HepG2 (cell line): ENCODE data around the gene CYB5A. TPM values are rescaled to one million over a fixed set of nuclear protein-coding genes. Genes with fewer than 3 reads are reported as not detected.

Experiments used
- FOSL1 ChIP-seq: sonication (generic); formaldehyde crosslinking; IDR thresholded peaks from 2 replicates; pipeline ENCODE4 v1.9.0; 2021; ENCODE audit warnings: missing genetic modification reagents, borderline replicate concordance
- HDAC6 ChIP-seq: fragments of 200-600 bp; sonication (generic); IDR thresholded peaks from 2 replicates; pipeline ENCODE4 v1.7.0; 2017; ENCODE audit warnings: mild to moderate bottlenecking, antibody characterized with exemption, low read length, low read depth
- JUNB ChIP-seq: sonication (generic); formaldehyde crosslinking; IDR thresholded peaks from 2 replicates; pipeline ENCODE4 v1.8.0; 2022; ENCODE audit warnings: missing genetic modification reagents, mild to moderate bottlenecking, borderline replicate concordance
- POLR2G ChIP-seq: fragments of 200-400 bp; formaldehyde crosslinking; IDR thresholded peaks from 2 replicates; pipeline ENCODE4 v1.6.1; 2018; ENCODE audit warnings: mild to moderate bottlenecking, low read depth, low read length, moderate library complexity
- RBAK ChIP-seq: sonication (generic); formaldehyde crosslinking; IDR thresholded peaks from 2 replicates; pipeline ENCODE4 v1.5.1; 2020; ENCODE audit warnings: mild to moderate bottlenecking, missing genetic modification reagents
- RFXAP ChIP-seq: sonication (generic); formaldehyde crosslinking; IDR thresholded peaks from 2 replicates; pipeline ENCODE4 v1.4.0; 2020; ENCODE audit warnings: missing genetic modification reagents, borderline replicate concordance
- SRSF4 ChIP-seq: fragments of 200-400 bp; formaldehyde crosslinking; IDR thresholded peaks from one replicate; pipeline ENCODE4 v1.6.1; 2018; ENCODE audit warnings: mild to moderate bottlenecking, low read depth, low read length, moderate library complexity; ENCODE audit not compliant: poor library complexity, severe bottlenecking
- SUZ12 ChIP-seq: fragments of 150-350 bp; IDR thresholded peaks from 2 replicates; pipeline ENCODE4 v1.6.1; 2014; ENCODE audit warnings: low read depth, low read length
- XRCC5 ChIP-seq: fragments of 200-400 bp; formaldehyde crosslinking; optimal IDR thresholded peaks from 2 replicates; pipeline ENCODE3; 2017; ENCODE audit warnings: mild to moderate bottlenecking, low read length
- ZMYM2 ChIP-seq: sonication (generic); formaldehyde crosslinking; IDR thresholded peaks from 2 replicates; pipeline ENCODE4 v1.8.0; 2022; ENCODE audit warnings: mild to moderate bottlenecking, missing genetic modification reagents
- ZZZ3 ChIP-seq: sonication (generic); formaldehyde crosslinking; IDR thresholded peaks from 2 replicates; pipeline ENCODE4 v1.4.0; 2020; ENCODE audit warnings: missing genetic modification reagents, mild to moderate bottlenecking, borderline replicate concordance
- polyA plus RNA-seq, 8 experiments: library from polyadenylated mRNA; depleted of rRNA in 3 of 8; stranded (reverse) in 7 of 8; unstranded in 1 of 8; fragments of >200 nt; fragmentation: Illumina TruSeq in 4 of 8; extraction: Trizol in 4 of 8; gene quantifications; 2 replicates each; pipeline versions ENCODE4 v1.2.1 to v1.2.3, GENCODE V29; 2011 to 2016; ENCODE audit warnings: low read depth in 4 of 8, missing spikeins in 1 of 8, mixed read lengths in 1 of 8; ENCODE audit not compliant: insufficient read depth in 1 of 8
- total RNA-seq, 5 experiments: library from RNA; depleted of rRNA; stranded (reverse); fragments of >200 nt; fragmentation: Illumina TruSeq; extraction: Trizol; gene quantifications; 2 replicates each; pipeline ENCODE4 v1.2.3, GENCODE V29; 2016; ENCODE audit warnings: low read depth in 1 of 5
- TF ChIP-seq, protein P1 (sequence below), 2 experiments: IDR thresholded peaks; 2 replicates each; pipeline ENCODE4 v1.6.1; 2011 to 2012; ENCODE audit warnings: low read length in 2 of 2, borderline replicate concordance in 1 of 2, low read depth in 1 of 2, mild to moderate bottlenecking in 1 of 2, moderate library complexity in 1 of 2
- TF ChIP-seq, protein P2 (sequence below): sonication (generic); formaldehyde crosslinking; IDR thresholded peaks from 2 replicates; pipeline ENCODE4 v1.5.1; 2020; ENCODE audit warnings: missing genetic modification reagents, mild to moderate bottlenecking, borderline replicate concordance
- TF ChIP-seq, protein P3 (sequence below): sonication (generic); formaldehyde crosslinking; IDR thresholded peaks from 2 replicates; pipeline ENCODE4 v1.8.1; 2023; ENCODE audit warnings: mild to moderate bottlenecking, missing genetic modification reagents
- TF ChIP-seq, protein P4 (sequence below): sonication (generic); formaldehyde crosslinking; conservative IDR thresholded peaks from 2 replicates; pipeline ENCODE4 v1.4.0; 2020; ENCODE audit warnings: missing genetic modification reagents
- TF ChIP-seq, protein P5 (sequence below): conservative IDR thresholded peaks from 2 replicates; pipeline ENCODE4 v1.6.1; 2018; ENCODE audit warnings: missing genetic modification reagents

CYB5A gene
- total and polyA plus RNA-seq, 2 of the 13 experiments (the other 11 are each of a cell fraction or from before 2014, with no cell fraction given): 215 to 356 TPM

DNA sequence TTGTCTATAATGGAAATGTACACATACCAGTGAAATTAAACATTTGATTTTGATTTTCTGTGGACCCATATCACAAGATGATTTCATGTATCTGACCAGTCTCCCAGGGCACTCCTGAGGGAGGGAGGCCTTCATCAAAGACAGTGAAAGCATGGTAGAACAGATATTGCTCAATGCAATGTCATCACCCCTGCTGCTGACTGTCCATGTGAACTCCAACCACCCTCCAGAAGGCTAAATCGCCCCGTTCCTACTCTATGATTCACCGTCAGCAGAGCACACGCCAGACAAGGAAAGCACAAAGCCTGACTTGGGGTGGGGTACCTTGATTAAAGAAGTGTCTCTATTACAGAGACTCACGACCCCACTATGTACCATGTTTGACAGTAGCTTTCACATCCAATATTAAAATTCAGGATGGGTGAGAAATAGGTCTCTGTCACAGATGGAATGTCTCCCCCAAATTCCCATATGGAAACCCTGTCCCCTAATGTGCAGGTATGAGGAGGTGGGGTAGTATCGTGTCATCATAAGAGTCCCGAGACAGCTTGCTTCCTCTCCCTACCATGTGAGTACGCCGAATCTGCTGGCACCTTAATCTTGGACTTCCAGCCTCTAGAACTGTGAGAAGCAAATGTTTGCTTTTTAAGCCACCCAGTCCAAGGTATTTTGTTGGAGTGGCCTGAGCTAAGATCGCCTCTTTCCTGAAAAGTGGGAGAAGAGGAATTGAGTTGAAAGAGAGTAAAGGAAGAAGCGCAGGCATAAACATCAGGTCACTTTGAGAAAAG, 42.4 kb downstream of the CYB5A start (continued):
- TF ChIP-seq, protein P1, sequence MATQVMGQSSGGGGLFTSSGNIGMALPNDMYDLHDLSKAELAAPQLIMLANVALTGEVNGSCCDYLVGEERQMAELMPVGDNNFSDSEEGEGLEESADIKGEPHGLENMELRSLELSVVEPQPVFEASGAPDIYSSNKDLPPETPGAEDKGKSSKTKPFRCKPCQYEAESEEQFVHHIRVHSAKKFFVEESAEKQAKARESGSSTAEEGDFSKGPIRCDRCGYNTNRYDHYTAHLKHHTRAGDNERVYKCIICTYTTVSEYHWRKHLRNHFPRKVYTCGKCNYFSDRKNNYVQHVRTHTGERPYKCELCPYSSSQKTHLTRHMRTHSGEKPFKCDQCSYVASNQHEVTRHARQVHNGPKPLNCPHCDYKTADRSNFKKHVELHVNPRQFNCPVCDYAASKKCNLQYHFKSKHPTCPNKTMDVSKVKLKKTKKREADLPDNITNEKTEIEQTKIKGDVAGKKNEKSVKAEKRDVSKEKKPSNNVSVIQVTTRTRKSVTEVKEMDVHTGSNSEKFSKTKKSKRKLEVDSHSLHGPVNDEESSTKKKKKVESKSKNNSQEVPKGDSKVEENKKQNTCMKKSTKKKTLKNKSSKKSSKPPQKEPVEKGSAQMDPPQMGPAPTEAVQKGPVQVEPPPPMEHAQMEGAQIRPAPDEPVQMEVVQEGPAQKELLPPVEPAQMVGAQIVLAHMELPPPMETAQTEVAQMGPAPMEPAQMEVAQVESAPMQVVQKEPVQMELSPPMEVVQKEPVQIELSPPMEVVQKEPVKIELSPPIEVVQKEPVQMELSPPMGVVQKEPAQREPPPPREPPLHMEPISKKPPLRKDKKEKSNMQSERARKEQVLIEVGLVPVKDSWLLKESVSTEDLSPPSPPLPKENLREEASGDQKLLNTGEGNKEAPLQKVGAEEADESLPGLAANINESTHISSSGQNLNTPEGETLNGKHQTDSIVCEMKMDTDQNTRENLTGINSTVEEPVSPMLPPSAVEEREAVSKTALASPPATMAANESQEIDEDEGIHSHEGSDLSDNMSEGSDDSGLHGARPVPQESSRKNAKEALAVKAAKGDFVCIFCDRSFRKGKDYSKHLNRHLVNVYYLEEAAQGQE (IDR thresholded peaks at IDR 0.05; ENCODE audit: borderline replicate concordance in 1 of 2, low read depth in 1 of 2, low read length in 2 of 2): peak in 1 of 2 experiments; percentile 17; a peak in 2 of 4 replicates
- TF ChIP-seq ZZZ3 (CRISPR knock-in tag) (no peak), XRCC5 (no peak), SRSF4 (no peak), HDAC6 (no peak), RBAK (no peak), ZMYM2 (CRISPR knock-in tag) (no peak), FOSL1 (CRISPR knock-in tag) (peak; percentile 49; the same call in 1 of the 2 replicates), RFXAP (CRISPR knock-in tag) (no peak), JUNB (CRISPR knock-in tag) (0 out of 2 replicates have a peak, but pooled peaks have one; percentile 60), SUZ12 (no peak), POLR2G (peak; percentile 49; the same call in 1 of the 2 replicates)
- TF ChIP-seq, protein P2, sequence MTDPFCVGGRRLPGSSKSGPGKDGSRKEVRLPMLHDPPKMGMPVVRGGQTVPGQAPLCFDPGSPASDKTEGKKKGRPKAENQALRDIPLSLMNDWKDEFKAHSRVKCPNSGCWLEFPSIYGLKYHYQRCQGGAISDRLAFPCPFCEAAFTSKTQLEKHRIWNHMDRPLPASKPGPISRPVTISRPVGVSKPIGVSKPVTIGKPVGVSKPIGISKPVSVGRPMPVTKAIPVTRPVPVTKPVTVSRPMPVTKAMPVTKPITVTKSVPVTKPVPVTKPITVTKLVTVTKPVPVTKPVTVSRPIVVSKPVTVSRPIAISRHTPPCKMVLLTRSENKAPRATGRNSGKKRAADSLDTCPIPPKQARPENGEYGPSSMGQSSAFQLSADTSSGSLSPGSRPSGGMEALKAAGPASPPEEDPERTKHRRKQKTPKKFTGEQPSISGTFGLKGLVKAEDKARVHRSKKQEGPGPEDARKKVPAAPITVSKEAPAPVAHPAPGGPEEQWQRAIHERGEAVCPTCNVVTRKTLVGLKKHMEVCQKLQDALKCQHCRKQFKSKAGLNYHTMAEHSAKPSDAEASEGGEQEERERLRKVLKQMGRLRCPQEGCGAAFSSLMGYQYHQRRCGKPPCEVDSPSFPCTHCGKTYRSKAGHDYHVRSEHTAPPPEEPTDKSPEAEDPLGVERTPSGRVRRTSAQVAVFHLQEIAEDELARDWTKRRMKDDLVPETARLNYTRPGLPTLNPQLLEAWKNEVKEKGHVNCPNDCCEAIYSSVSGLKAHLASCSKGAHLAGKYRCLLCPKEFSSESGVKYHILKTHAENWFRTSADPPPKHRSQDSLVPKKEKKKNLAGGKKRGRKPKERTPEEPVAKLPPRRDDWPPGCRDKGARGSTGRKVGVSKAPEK (CRISPR knock-in tag): no peak
- TF ChIP-seq, protein P3, sequence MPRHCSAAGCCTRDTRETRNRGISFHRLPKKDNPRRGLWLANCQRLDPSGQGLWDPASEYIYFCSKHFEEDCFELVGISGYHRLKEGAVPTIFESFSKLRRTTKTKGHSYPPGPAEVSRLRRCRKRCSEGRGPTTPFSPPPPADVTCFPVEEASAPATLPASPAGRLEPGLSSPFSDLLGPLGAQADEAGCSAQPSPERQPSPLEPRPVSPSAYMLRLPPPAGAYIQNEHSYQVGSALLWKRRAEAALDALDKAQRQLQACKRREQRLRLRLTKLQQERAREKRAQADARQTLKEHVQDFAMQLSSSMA (CRISPR knock-in tag): 0 out of 2 replicates have a peak, but pooled peaks have one; percentile 57
- TF ChIP-seq, protein P4, sequence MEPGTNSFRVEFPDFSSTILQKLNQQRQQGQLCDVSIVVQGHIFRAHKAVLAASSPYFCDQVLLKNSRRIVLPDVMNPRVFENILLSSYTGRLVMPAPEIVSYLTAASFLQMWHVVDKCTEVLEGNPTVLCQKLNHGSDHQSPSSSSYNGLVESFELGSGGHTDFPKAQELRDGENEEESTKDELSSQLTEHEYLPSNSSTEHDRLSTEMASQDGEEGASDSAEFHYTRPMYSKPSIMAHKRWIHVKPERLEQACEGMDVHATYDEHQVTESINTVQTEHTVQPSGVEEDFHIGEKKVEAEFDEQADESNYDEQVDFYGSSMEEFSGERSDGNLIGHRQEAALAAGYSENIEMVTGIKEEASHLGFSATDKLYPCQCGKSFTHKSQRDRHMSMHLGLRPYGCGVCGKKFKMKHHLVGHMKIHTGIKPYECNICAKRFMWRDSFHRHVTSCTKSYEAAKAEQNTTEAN (CRISPR knock-in tag): 0 out of 2 replicates have a peak, but pooled peaks have one; percentile 43
- TF ChIP-seq, protein P5, sequence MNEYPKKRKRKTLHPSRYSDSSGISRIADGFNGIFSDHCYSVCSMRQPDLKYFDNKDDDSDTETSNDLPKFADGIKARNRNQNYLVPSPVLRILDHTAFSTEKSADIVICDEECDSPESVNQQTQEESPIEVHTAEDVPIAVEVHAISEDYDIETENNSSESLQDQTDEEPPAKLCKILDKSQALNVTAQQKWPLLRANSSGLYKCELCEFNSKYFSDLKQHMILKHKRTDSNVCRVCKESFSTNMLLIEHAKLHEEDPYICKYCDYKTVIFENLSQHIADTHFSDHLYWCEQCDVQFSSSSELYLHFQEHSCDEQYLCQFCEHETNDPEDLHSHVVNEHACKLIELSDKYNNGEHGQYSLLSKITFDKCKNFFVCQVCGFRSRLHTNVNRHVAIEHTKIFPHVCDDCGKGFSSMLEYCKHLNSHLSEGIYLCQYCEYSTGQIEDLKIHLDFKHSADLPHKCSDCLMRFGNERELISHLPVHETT: no peak
